K562 (cell line): Measurements from ENCODE around the gene ABI3BP. TPM values are rescaled to one million over a fixed set of nuclear protein-coding genes. Genes with fewer than 3 reads are reported as not detected.

Experiments
- ATAC-seq: fragments of 200-7000 bp; cut with Tn5 transposase; 3 replicates; pipeline ENCODE4 v1.9.1; 2020; ENCODE audit warnings: moderate library complexity
- BruUV-seq: library from RNA; stranded (reverse); fragments of 400-500 nt; replicated peaks from 2 replicates; lab custom pipeline; 2021; lab: Mats Ljungman, UMichigan
- CTCF ChIA-PET: fragments of 300-600 bp; formaldehyde crosslinking; extraction: SDS; loops from one replicate; lab custom pipeline; 2021; ENCODE audit warnings: low intra/inter-chr PET ratio; lab: Yijun Ruan, JAX
- POLR2A ChIA-PET: fragments of 300-600, 350-650 bp; sonication (Branson Sonifier 250); formaldehyde crosslinking; extraction: SDS; loops from one replicate; lab custom pipeline; 2021; ENCODE audit warnings: antibody characterized with exemption, inconsistent platforms; lab: Yijun Ruan, JAX
- DNase-seq, 4 experiments: peaks; one replicate each; pipeline versions ENCODE4 v3.0.0 to v3.0.0-alpha.2; 2011 to 2018; ENCODE audit warnings: low spot score in 3 of 4, mixed read lengths in 3 of 4; ENCODE audit errors: extremely low read depth in 1 of 4
- FAIRE-seq: peaks from 2 replicates; lab custom pipeline; 2011; peaks lifted over from hg19 to GRCh38; lab: Jason Lieb, UNC
- H2AFZ ChIP-seq: 2 replicates; pipeline ENCODE4 v1.6.0; 2011; ENCODE audit warnings: low read depth, low read length, control low read depth, inconsistent platforms
- H3K27ac ChIP-seq: fragments of 200-600 bp; 3 replicates; pipeline ENCODE4 v1.8.0; 2011; ENCODE audit warnings: low read depth, mild to moderate bottlenecking, control low read depth, inconsistent platforms, low read length, moderate library complexity, mixed read lengths; ENCODE audit errors: extremely low read depth
- H3K27me3 ChIP-seq, 2 experiments: fragments of 300-600 bp in 1 of 2; 2 replicates in 1 of 2; 3 replicates in 1 of 2; pipeline versions ENCODE4 v1.6.0 to v1.8.0; 2011; ENCODE audit warnings: inconsistent platforms in 2 of 2, low read length in 2 of 2, mild to moderate bottlenecking in 1 of 2, mixed read lengths in 1 of 2, moderate library complexity in 1 of 2; ENCODE audit not compliant: control insufficient read depth in 2 of 2, insufficient read depth in 2 of 2
- H3K36me3 ChIP-seq: fragments of 300-600 bp; 3 replicates; pipeline ENCODE4 v1.8.0; 2011; ENCODE audit warnings: mild to moderate bottlenecking, low read length, inconsistent platforms; ENCODE audit not compliant: control insufficient read depth, insufficient read depth
- H3K4me1 ChIP-seq, 2 experiments: fragments of 200-600 bp in 1 of 2; replicated peaks in 1 of 2; 2 replicates in 1 of 2; 3 replicates in 1 of 2; pipeline versions ENCODE4 v1.5.1 to v1.8.0; 2011; ENCODE audit warnings: inconsistent platforms in 2 of 2, low read length in 2 of 2, mild to moderate bottlenecking in 1 of 2, mixed read lengths in 1 of 2, moderate library complexity in 1 of 2; ENCODE audit not compliant: control insufficient read depth in 2 of 2, insufficient read depth in 2 of 2
- H3K4me2 ChIP-seq: 2 replicates; pipeline ENCODE4 v1.6.1; 2011; ENCODE audit warnings: low read length, control low read depth, inconsistent platforms, mixed read lengths; ENCODE audit not compliant: insufficient read depth
- H3K4me3 ChIP-seq: fragments of 200-600 bp; sonication (generic), shearing (Covaris generic); 2 replicates; pipeline ENCODE4 v1.5.1; 2016; ENCODE audit warnings: control low read depth, inconsistent platforms
- H3K79me2 ChIP-seq: fragments of 200-600 bp; 3 replicates; pipeline ENCODE4 v1.8.0; 2011; ENCODE audit warnings: low read length, inconsistent platforms; ENCODE audit not compliant: control insufficient read depth, insufficient read depth
- H3K9ac ChIP-seq, 2 experiments: 2 replicates each; pipeline versions ENCODE4 v1.6.0 to v1.6.1; 2011; ENCODE audit warnings: low read depth in 2 of 2, low read length in 2 of 2, control low read depth in 1 of 2, inconsistent platforms in 1 of 2, mild to moderate bottlenecking in 1 of 2, mixed read lengths in 1 of 2; ENCODE audit not compliant: insufficient read depth in 1 of 2
- H3K9me1 ChIP-seq: one replicate; pipeline ENCODE4 v1.6.0; 2011; ENCODE audit warnings: inconsistent platforms, mild to moderate bottlenecking, low read length, moderate library complexity; ENCODE audit not compliant: control insufficient read depth, insufficient read depth
- H3K9me3 ChIP-seq: replicated peaks from 2 replicates; pipeline ENCODE4 v1.5.1; 2011; ENCODE audit warnings: low read depth, low read length, inconsistent platforms; ENCODE audit not compliant: control insufficient read depth, insufficient read depth
- H4K20me1 ChIP-seq: replicated peaks from 2 replicates; pipeline ENCODE4 v1.6.1; 2011; ENCODE audit warnings: low read length, inconsistent platforms, mixed read lengths; ENCODE audit not compliant: control insufficient read depth, insufficient read depth
- FOXO4 ChIP-seq: fragments of 450-650 bp; formaldehyde crosslinking; IDR thresholded peaks from 2 replicates; pipeline ENCODE4 v1.4.0; 2020; ENCODE audit warnings: mild to moderate bottlenecking, moderate library complexity
- MEIS2 ChIP-seq: fragments of 450-650 bp; IDR thresholded peaks from 2 replicates; pipeline ENCODE4 v1.6.1; 2014; ENCODE audit warnings: mild to moderate bottlenecking; ENCODE audit not compliant: partially characterized antibody
- SETDB1 ChIP-seq: IDR thresholded peaks from one replicate; pipeline ENCODE4 v1.6.1; 2012; ENCODE audit warnings: low read length, control low read depth, inconsistent platforms
- WGBS: fragments of 100-300 bp; shearing (Covaris generic); methylation state at CpG from one replicate; pipeline ENCODE4 v1.1.6; 2016; ENCODE audit warnings: low coverage, mixed read lengths; ENCODE audit not compliant: insufficient coverage; ENCODE audit errors: missing lambda C conversion rate; 5-methylcytosine and 5-hydroxymethylcytosine counted together
- in situ Hi-C: fragments of 300-500 bp; cut with MboI; formaldehyde crosslinking; loops from 4 replicates; pipeline ENCODE4 v1.15.0; 2018; ENCODE audit warnings: inconsistent platforms, mixed read lengths
- intact Hi-C: fragments of 100-400 bp; cut with micrococcal nuclease; formaldehyde crosslinking; loops from 2 replicates; pipeline ENCODE4 v1.14.2; 2022
- polyA plus RNA-seq, 8 experiments: library from polyadenylated mRNA; depleted of rRNA in 4 of 8; stranded (reverse) in 5 of 8; unstranded in 3 of 8; fragments of >200 nt; fragmentation: Nextera tagmentation in 2 of 8; fragmentation: Illumina TruSeq in 1 of 8; extraction: Ambion mirVana in 2 of 8; extraction: Trizol in 1 of 8; gene quantifications; 2 replicates each; pipeline versions ENCODE4 v1.2.1 to v1.2.3, GENCODE V29; 2011 to 2014; ENCODE audit warnings: inconsistent platforms in 1 of 8, missing spikeins in 1 of 8
- total RNA-seq, 7 experiments: library from RNA; depleted of rRNA in 6 of 7; stranded (reverse); fragments of >200 nt in 6 of 7; fragmentation: Illumina TruSeq in 2 of 7; extraction: Trizol in 2 of 7; gene quantifications; 2 replicates each; pipeline versions ENCODE4 v1.2.1 to v1.2.3, GENCODE V29; 2011 to 2021; ENCODE audit warnings: low replicate concordance in 1 of 7

ABI3BP gene
- total and polyA plus RNA-seq, 9 of the 15 experiments (the other 6 are each of a cell fraction or from before 2014, with no cell fraction given): 0.01 to 0.24 (median 0.06) TPM; not detected in 5

- H3K4me1 ChIP-seq: no peaks in the 10 kb centered on the region
- H3K9me3 ChIP-seq: no peaks in the 10 kb centered on the region
- intact Hi-C loops: no loop called here
- H3K4me2 ChIP-seq: no peak overlapping the region
- TF ChIP-seq FOXO4 (CRISPR knock-in tag) (no peak), MEIS2 (no peak), SETDB1 (no peak)
- 0% methylated on average over 3 of the region's 3 CpGs for WGBS
- in situ Hi-C loops: no loop called here
- H3K9me1 ChIP-seq: no peaks in the 10 kb centered on the region
- DNase-seq: no peak
- H3K27ac ChIP-seq: no peak overlapping the region
- BruUV-seq: no TSS peak
- no peak overlapping the region for H3K4me3 ChIP-seq
- H3K36me3 ChIP-seq: no peaks in the 10 kb centered on the region
- ATAC-seq: no peak
- H3K27me3 ChIP-seq: no peaks in the 10 kb centered on the region
- no peak for FAIRE-seq
- no peaks in the 10 kb centered on the region for H4K20me1 ChIP-seq
- H2AFZ ChIP-seq: no peak overlapping the region
- ChIA-PET POLR2A (interaction anchor here (0.6 to 0.7 kb wide), 2 partner anchors 281 to 412 kb away, joined by 3 read pairs; no protein-coding TSS in a partner anchor), CTCF (no interaction called here)
- no peaks in the 10 kb centered on the region for H3K79me2 ChIP-seq
- H3K9ac ChIP-seq: no peak overlapping the region
Measured at GRCh38 chr3:100992231-100993012, 799 bp downstream of the ABI3BP start.
